KOPT-K1 (cell line): ENCODE measurements around the gene SOX15.
A peak's percentile ranks its signal among the peaks of the same experiment; 100 is the strongest.

Experiments
- H3K27ac ChIP-seq: fragments of 200-600 bp; sonication (generic); 2 replicates; pipeline ENCODE4 v1.5.1; 2016; ENCODE audit warnings: antibody characterized with exemption, mild to moderate bottlenecking, low read depth, low read length; ENCODE audit not compliant: poor library complexity, severe bottlenecking
- H3K36me3 ChIP-seq: fragments of 200-600 bp; sonication (generic); 2 replicates; pipeline ENCODE4 v1.5.1; 2017; ENCODE audit warnings: antibody characterized with exemption, mild to moderate bottlenecking, low read length, moderate library complexity; ENCODE audit not compliant: insufficient read depth
- H3K9me3 ChIP-seq: fragments of 200-600 bp; sonication (generic); 2 replicates; pipeline ENCODE4 v1.5.1; 2017; ENCODE audit warnings: antibody characterized with exemption, low read length, mild to moderate bottlenecking; ENCODE audit not compliant: insufficient read depth, poor library complexity, severe bottlenecking

The SOX15 gene

GRCh38 chr17:7574176-7574953 is 15.5 kb downstream of the SOX15 start:
- Histone ChIP-seq H3K36me3 (peaks cover 79% of the 10 kb centered on the region), H3K27ac (peak overlapping the region; percentile 94), H3K9me3 (no peaks in the 10 kb centered on the region)

- Histone ChIP-seq H3K27ac (peak overlapping the region; percentile 94), H3K9me3 (no peaks in the 10 kb centered on the region), H3K36me3 (peaks cover 76% of the 10 kb centered on the region)
These were observed 16.4 kb downstream of the SOX15 start for GRCh38 chr17:7573324-7574080.

- peaks cover 73% of the 10 kb centered on the region for H3K36me3 ChIP-seq
- H3K9me3 ChIP-seq, result no peaks in the 10 kb centered on the region
- peak overlapping the region; percentile 94 for H3K27ac ChIP-seq
These were observed 17.1 kb downstream of the SOX15 start for GRCh38 chr17:7572588-7573323.

DNA sequence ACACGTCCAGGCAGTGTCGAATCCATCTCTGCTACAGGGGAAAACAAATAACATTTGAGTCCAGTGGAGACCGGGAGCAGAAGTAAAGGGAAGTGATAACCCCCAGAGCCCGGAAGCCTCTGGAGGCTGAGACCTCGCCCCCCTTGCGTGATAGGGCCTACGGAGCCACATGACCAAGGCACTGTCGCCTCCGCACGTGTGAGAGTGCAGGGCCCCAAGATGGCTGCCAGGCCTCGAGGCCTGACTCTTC is 17.6 kb downstream of the SOX15 start:
- H3K27ac ChIP-seq, result peak overlapping the region; percentile 73
- no peaks in the 10 kb centered on the region for H3K9me3 ChIP-seq
- peaks cover 73% of the 10 kb centered on the region for H3K36me3 ChIP-seq

DNA sequence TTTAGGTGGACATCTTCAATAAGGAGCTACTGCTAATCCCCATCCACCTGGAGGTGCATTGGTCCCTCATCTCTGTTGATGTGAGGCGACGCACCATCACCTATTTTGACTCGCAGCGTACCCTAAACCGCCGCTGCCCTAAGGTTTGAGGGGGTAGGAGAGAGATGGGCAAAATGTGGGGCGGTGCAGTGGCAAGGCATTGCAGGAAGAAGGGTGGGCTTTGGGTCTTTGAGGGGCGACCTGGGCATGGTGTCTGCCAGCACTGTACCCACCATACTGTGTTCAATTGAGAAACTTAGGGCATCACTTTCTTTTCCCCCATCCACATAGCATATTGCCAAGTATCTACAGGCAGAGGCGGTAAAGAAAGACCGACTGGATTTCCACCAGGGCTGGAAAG is 19.5 kb downstream of the SOX15 start:
- Histone ChIP-seq H3K27ac (no peak overlapping the region), H3K9me3 (no peaks in the 10 kb centered on the region), H3K36me3 (peaks cover 73% of the 10 kb centered on the region)

DNA sequence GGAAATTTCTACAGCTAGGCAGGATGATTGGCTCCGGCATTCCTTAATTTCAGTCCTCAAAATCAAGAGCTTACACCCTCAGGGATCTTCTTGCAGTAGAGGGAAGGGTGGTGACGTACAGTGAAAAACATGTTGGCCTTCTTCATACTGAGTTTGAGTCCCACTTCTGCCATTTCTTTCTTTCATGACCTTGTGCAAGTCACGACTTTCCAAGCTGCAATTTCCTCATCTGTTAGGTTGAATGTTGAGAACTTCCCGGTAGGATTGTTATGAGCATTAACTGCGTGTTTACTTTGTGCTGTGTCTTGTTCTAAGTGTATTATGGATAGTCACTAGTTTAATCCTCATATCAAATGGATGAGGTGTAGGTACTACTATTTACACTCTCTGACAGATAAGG is 20.3 kb downstream of the SOX15 start:
- peaks cover 73% of the 10 kb centered on the region for H3K36me3 ChIP-seq
- H3K27ac ChIP-seq, result no peak overlapping the region
- no peaks in the 10 kb centered on the region for H3K9me3 ChIP-seq

- Histone ChIP-seq H3K36me3 (peaks cover 53% of the 10 kb centered on the region), H3K9me3 (no peaks in the 10 kb centered on the region), H3K27ac (no peak overlapping the region)
These were observed 26.6 kb downstream of the SOX15 start for GRCh38 chr17:7563115-7563869.

GRCh38 chr17:7562208-7562605 is 27.7 kb downstream of the SOX15 start:
- H3K27ac ChIP-seq, result peak overlapping the region; percentile 76
- H3K9me3 ChIP-seq, result no peaks in the 10 kb centered on the region
- peaks cover 45% of the 10 kb centered on the region for H3K36me3 ChIP-seq

DNA sequence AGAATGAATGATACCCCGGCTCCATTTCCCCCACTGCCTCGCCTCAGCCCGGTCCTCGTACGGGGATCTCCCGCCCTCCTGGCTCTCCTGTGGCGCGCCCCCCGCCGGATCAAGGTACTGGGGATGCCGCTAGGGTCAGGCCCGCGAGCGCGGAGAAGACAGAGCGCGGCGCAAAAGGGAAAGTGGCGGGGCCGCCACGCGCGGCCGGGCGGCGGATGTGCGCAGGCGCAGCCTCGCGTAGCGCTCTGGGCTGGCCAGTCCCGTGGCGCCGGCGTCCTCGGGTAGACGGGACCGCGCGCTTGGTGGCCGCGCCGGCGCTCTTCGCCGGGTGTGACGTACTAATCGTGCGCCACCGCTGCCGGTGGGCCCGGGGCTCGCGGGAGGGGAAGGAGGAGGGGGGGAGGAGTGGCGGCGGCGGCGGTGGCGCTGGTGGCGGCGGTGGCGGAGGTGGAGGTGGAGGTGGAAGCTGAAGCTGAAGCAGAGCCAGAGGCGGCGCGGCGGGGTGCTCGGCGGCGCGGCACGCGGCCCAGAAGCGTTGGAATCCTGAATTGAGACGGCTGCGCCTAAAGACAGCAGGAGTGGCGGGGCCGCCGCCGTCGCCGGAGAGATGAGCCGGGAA is 28.2 kb downstream of the SOX15 start, which contains the start of gene SENP3:
SENP3 (plus strand) TSS at position 331 of the 619 bp plus-strand sequence. CDS start 1,158 bp downstream, outside the sequence.
- H3K27ac ChIP-seq, result peak within 1 kb of the TSS; percentile 76
- H3K36me3 ChIP-seq, result peaks cover 40% of the 10 kb centered on the region
- no peaks in the 10 kb centered on the region for H3K9me3 ChIP-seq

- Histone ChIP-seq H3K9me3 (no peaks in the 10 kb centered on the region), H3K36me3 (peaks cover 34% of the 10 kb centered on the region), H3K27ac (peak overlapping the region; percentile 76)
These were observed 28.8 kb downstream of the SOX15 start for GRCh38 chr17:7561028-7561575.

- H3K9me3 ChIP-seq, result no peaks in the 10 kb centered on the region
- H3K27ac ChIP-seq, result peak overlapping the region; percentile 76
- H3K36me3 ChIP-seq, result peaks cover 27% of the 10 kb centered on the region
These were observed 29.5 kb downstream of the SOX15 start for GRCh38 chr17:7560172-7561027.

- no peak overlapping the region for H3K27ac ChIP-seq
These were observed 30.3 kb downstream of the SOX15 start for GRCh38 chr17:7559320-7560171.

More at GRCh38 chr17:7559320-7560171, 30.3 kb downstream of the SOX15 start:
- Histone ChIP-seq H3K36me3 (peaks cover 18% of the 10 kb centered on the region), H3K9me3 (no peaks in the 10 kb centered on the region)
